Measurements from ENCODE around the gene AKR7A3.

- TF ChIP-seq CTCF (IDR thresholded peaks at IDR 0.05) (no peak), POLR2A (IDR thresholded peaks at IDR 0.05) (no peak), POLR2AphosphoS5 (IDR thresholded peaks at IDR 0.05) (no peak), EP300 (IDR thresholded peaks at IDR 0.05) (no peak)
Measured at GRCh38 chr1:19309123-19309813, 20.7 kb upstream of the AKR7A3 start.
